GM12874 (cell line): ENCODE results near the gene SDHA.

Experiments
- CTCF ChIP-seq: IDR thresholded peaks from 2 replicates; pipeline ENCODE4 v1.5.1; 2011; ENCODE audit warnings: low read depth, mild to moderate bottlenecking, control low read depth, low read length, moderate library complexity; ENCODE audit not compliant: insufficient read depth

Gene SDHA

GRCh38 chr5:187617-188451, 30.3 kb upstream of the SDHA start:
- no peak for TF ChIP-seq CTCF

- peak; percentile 97 for TF ChIP-seq CTCF
Measured at GRCh38 chr5:188488-189481, 29.3 kb upstream of the SDHA start.

GRCh38 chr5:189486-189885, 28.6 kb upstream of the SDHA start:
- no peak for TF ChIP-seq CTCF

GRCh38 chr5:189976-190365, 28.1 kb upstream of the SDHA start:
- TF ChIP-seq CTCF: no peak

- TF ChIP-seq CTCF: no peak
Measured at GRCh38 chr5:190366-191035, 27.6 kb upstream of the SDHA start.

GRCh38 chr5:191036-191948, 26.8 kb upstream of the SDHA start, which contains the start of gene LRRC14B:
Gene LRRC14B, plus strand, starts transcription at chr5:191495. Its CDS starts 44 bp downstream, at chr5:191539.
- TF ChIP-seq CTCF: no peak
